Body of pancreas (tissue), 4 donors: ENCODE data around the gene NOTCH3.

ENCODE experiments used
- CTCF ChIP-seq, 7 experiments: fragments of 450-650 bp in 4 of 7; fragments of 200-600 bp in 3 of 7; sonication (generic) in 3 of 7; IDR thresholded peaks; one replicate each; pipeline ENCODE4 v1.5.1; 2016 to 2019; ENCODE audit warnings: antibody characterized with exemption in 7 of 7
- POLR2A ChIP-seq, 3 donors: fragments of 450-650 bp; IDR thresholded peaks; one replicate each; pipeline ENCODE4 v1.6.1; 2016; ENCODE audit warnings: antibody characterized with exemption in 3 of 3, mild to moderate bottlenecking in 2 of 3

GRCh38 chr19:15239337-15239949 lies 38.6 kb upstream of the NOTCH3 start:
- TF ChIP-seq POLR2A (IDR thresholded peaks at IDR 0.05) (no peak), CTCF (IDR thresholded peaks at IDR 0.05) (no peak)
